NT2/D1 (cell line): Measurements from ENCODE around the gene JPH4.

ENCODE experiments used
- DNase-seq: peaks from one replicate; pipeline ENCODE4 v3.0.0-alpha.2; 2011; ENCODE audit warnings: low read depth, low spot score
- H3K27me3 ChIP-seq: 2 replicates; pipeline ENCODE4 v1.6.0; 2011; ENCODE audit warnings: mild to moderate bottlenecking; ENCODE audit not compliant: insufficient read length, insufficient read depth
- H3K36me3 ChIP-seq: 2 replicates; pipeline ENCODE4 v1.6.1; 2011; ENCODE audit warnings: mild to moderate bottlenecking, low read length, mixed read lengths; ENCODE audit not compliant: insufficient read depth, insufficient read length
- H3K4me1 ChIP-seq: 2 replicates; pipeline ENCODE4 v1.5.1; 2011; ENCODE audit not compliant: insufficient read depth, insufficient read length
- H3K4me3 ChIP-seq: 2 replicates; pipeline ENCODE4 v1.5.1; 2011; ENCODE audit warnings: low read depth; ENCODE audit not compliant: insufficient read length
- H3K9ac ChIP-seq: 2 replicates; pipeline ENCODE4 v1.6.0; 2011; ENCODE audit warnings: low read depth; ENCODE audit not compliant: insufficient read length
- H3K9me3 ChIP-seq: 2 replicates; pipeline ENCODE4 v1.5.1; 2011; ENCODE audit warnings: mild to moderate bottlenecking, low read length; ENCODE audit not compliant: insufficient read depth
- SUZ12 ChIP-seq: IDR thresholded peaks from 2 replicates; pipeline ENCODE4 v1.6.1; 2011; ENCODE audit not compliant: insufficient read length, insufficient read depth; ENCODE audit errors: extremely low read depth
- YY1 ChIP-seq: IDR thresholded peaks from 2 replicates; pipeline ENCODE4 v1.6.1; 2011; ENCODE audit not compliant: insufficient read length, insufficient read depth
- ZNF274 ChIP-seq: IDR thresholded peaks from 2 replicates; pipeline ENCODE4 v1.6.1; 2011; ENCODE audit warnings: mild to moderate bottlenecking, low read depth, low read length

JPH4 gene

GRCh38 chr14:23568600-23569331 is 9.8 kb downstream of the JPH4 start:
- H3K27me3 ChIP-seq = no peaks in the 10 kb centered on the region
- H3K4me3 ChIP-seq = no peak overlapping the region
- H3K36me3 ChIP-seq = peaks cover 29% of the 10 kb centered on the region
- H3K4me1 ChIP-seq = peaks cover 19% of the 10 kb centered on the region
- DNase-seq = no peak
- no peaks in the 10 kb centered on the region for H3K9me3 ChIP-seq
- H3K9ac ChIP-seq = peak overlapping the region; percentile 39
- no peak for TF ChIP-seq ZNF274

- H3K9ac ChIP-seq = peak overlapping the region; percentile 70
- no peaks in the 10 kb centered on the region for H3K9me3 ChIP-seq
- peak overlapping the region; percentile 80 for H3K4me3 ChIP-seq
- H3K27me3 ChIP-seq = no peaks in the 10 kb centered on the region
- TF ChIP-seq YY1 = no peak
- no peak for TF ChIP-seq SUZ12
- TF ChIP-seq ZNF274 = no peak
- peaks cover 36% of the 10 kb centered on the region for H3K36me3 ChIP-seq
- no peak for DNase-seq
- H3K4me1 ChIP-seq = peaks cover 19% of the 10 kb centered on the region
These were observed 10.5 kb downstream of the JPH4 start for GRCh38 chr14:23568021-23568599.

GRCh38 chr14:23567186-23568020 is 11.2 kb downstream of the JPH4 start, which contains the start of gene AP1G2:
AP1G2 (minus strand) TSS chr14:23567791; CDS start chr14:23567314, 477 bp downstream.
- DNase-seq = peak; percentile 72
- Histone ChIP-seq H3K9ac (peak within 1 kb of the TSS; percentile 70), H3K4me1 (peaks cover 19% of the 10 kb centered on the region), H3K9me3 (no peaks in the 10 kb centered on the region), H3K36me3 (peaks cover 38% of the 10 kb centered on the region), H3K4me3 (peak within 1 kb of the TSS; percentile 80), H3K27me3 (no peaks in the 10 kb centered on the region)
- no peak for TF ChIP-seq YY1
- no peak for TF ChIP-seq SUZ12
- no peak for TF ChIP-seq ZNF274

DNA sequence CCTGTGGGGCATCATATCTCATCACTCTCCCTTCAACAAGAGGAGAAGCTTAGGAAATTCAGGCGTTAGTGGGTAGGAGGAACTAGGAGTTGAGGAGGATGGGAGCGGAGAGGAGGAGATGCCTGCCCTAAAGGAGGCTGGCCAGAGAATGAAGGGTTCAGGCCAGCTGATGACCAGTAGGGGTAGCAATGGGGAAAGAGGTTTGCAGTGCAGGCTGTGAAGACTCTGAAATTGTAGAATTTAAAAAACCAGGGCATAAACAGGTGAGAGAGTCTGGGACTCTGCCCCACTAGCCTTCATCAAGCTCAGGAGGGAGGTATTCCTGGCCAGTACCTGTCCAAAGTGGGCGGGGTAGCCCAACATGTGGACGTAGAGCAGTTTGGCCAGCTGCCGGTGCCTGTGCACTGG is 11.8 kb downstream of the JPH4 start:
- no peaks in the 10 kb centered on the region for H3K9me3 ChIP-seq
- peak overlapping the region; percentile 70 for H3K9ac ChIP-seq
- peak overlapping the region; percentile 80 for H3K4me3 ChIP-seq
- H3K4me1 ChIP-seq = peaks cover 17% of the 10 kb centered on the region
- no peak for DNase-seq
- no peaks in the 10 kb centered on the region for H3K27me3 ChIP-seq
- TF ChIP-seq YY1 (no peak), SUZ12 (no peak), ZNF274 (no peak)
- H3K36me3 ChIP-seq = peaks cover 44% of the 10 kb centered on the region

GRCh38 chr14:23566112-23566777 is 12.3 kb downstream of the JPH4 start:
- Histone ChIP-seq H3K9me3 (no peaks in the 10 kb centered on the region), H3K36me3 (peaks cover 50% of the 10 kb centered on the region), H3K27me3 (no peaks in the 10 kb centered on the region), H3K4me3 (peak overlapping the region; percentile 80), H3K4me1 (peaks cover 17% of the 10 kb centered on the region), H3K9ac (peak overlapping the region; percentile 70)
- TF ChIP-seq ZNF274 (no peak), SUZ12 (no peak), YY1 (no peak)
- DNase-seq = no peak

- DNase-seq = no peak
- H3K4me3 ChIP-seq = no peak overlapping the region
- H3K4me1 ChIP-seq = peaks cover 17% of the 10 kb centered on the region
- no peak for TF ChIP-seq YY1
- no peak for TF ChIP-seq ZNF274
- TF ChIP-seq SUZ12 = no peak
- H3K9me3 ChIP-seq = no peaks in the 10 kb centered on the region
- peaks cover 55% of the 10 kb centered on the region for H3K36me3 ChIP-seq
- no peak overlapping the region for H3K9ac ChIP-seq
- no peaks in the 10 kb centered on the region for H3K27me3 ChIP-seq
These were observed 13.0 kb downstream of the JPH4 start for GRCh38 chr14:23565626-23566025.

GRCh38 chr14:23564876-23565275 is 13.7 kb downstream of the JPH4 start:
- peaks cover 17% of the 10 kb centered on the region for H3K4me1 ChIP-seq
- H3K9me3 ChIP-seq = no peaks in the 10 kb centered on the region
- no peak for TF ChIP-seq YY1
- TF ChIP-seq ZNF274 = no peak
- TF ChIP-seq SUZ12 = no peak
- no peaks in the 10 kb centered on the region for H3K27me3 ChIP-seq
- H3K36me3 ChIP-seq = peaks cover 62% of the 10 kb centered on the region
- H3K4me3 ChIP-seq = no peak overlapping the region
- no peak for DNase-seq
- no peak overlapping the region for H3K9ac ChIP-seq
